ENCODE results near the gene PAGR1.
A peak's percentile ranks its signal among the peaks of the same experiment; 100 is the strongest.
"Not testable (repeated sequence)": the region's sequence is repeated elsewhere in the genome, so short reads cannot be mapped to it uniquely, and the experiment has no call there.

Gene PAGR1

GRCh38 chr16:29815793-29816693 lies at the start of gene PAGR1:
Gene PAGR1 (plus strand): TSS chr16:29816152. CDS start chr16:29816526, 374 bp downstream.
- in situ Hi-C loops (cut with HindIII; ENCODE audit: low sequenced_read_pairs): no loop called here
- H3K4me3 ChIP-seq (ENCODE audit: low read depth, low read length): peak within 1 kb of the TSS; percentile 81
- TF ChIP-seq CTCF (IDR thresholded peaks at IDR 0.05; ENCODE audit: low read depth, low read length): peak; percentile 94
- DNase-seq (ENCODE audit: low read depth, low spot score): peak; percentile 100

- no peak for TF ChIP-seq CTCF (IDR thresholded peaks at IDR 0.05; ENCODE audit: low read depth, low read length)
- no peak for DNase-seq (ENCODE audit: low read depth, low spot score)
- H3K4me3 ChIP-seq (ENCODE audit: low read depth, low read length): no peak overlapping the region
- in situ Hi-C loops (cut with HindIII; ENCODE audit: low sequenced_read_pairs): no loop called here
These were observed 49.4 kb upstream of the PAGR1 start for GRCh38 chr16:29766571-29766970.

- no peak overlapping the region for H3K4me3 ChIP-seq (ENCODE audit: low read depth, low read length)
- DNase-seq (ENCODE audit: low read depth, low spot score): no peak
- no peak for TF ChIP-seq CTCF (IDR thresholded peaks at IDR 0.05; ENCODE audit: low read depth, low read length)
- in situ Hi-C loops (cut with HindIII; ENCODE audit: low sequenced_read_pairs): no loop called here
These were observed 48.9 kb upstream of the PAGR1 start for GRCh38 chr16:29767062-29767461.

DNA sequence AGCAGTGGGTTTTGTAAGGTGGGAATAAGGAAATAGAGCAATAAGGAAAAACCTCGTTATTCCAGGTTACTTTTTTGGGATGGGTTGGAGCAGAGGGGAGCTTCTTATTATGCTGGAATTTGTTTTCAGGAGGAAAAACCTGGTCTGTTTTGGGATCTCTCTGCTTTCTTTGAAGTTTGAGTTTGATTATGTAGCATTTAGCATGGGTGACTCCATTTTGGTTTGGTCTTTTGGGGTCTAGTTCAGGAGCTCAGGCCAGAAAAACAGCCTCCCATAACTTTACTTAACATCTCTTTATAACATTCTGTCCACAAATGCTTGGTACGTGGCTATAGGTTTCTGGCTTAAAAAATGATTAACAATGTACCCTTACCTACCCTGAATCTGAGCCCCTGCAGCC lies 46.4 kb upstream of the PAGR1 start:
- no peak for DNase-seq (ENCODE audit: low read depth, low spot score)
- TF ChIP-seq CTCF (IDR thresholded peaks at IDR 0.05; ENCODE audit: low read depth, low read length): no peak
- H3K4me3 ChIP-seq (ENCODE audit: low read depth, low read length): no peak overlapping the region
- in situ Hi-C loops (cut with HindIII; ENCODE audit: low sequenced_read_pairs): no loop called here

GRCh38 chr16:29770250-29770929 lies 45.6 kb upstream of the PAGR1 start:
- in situ Hi-C loops (cut with HindIII; ENCODE audit: low sequenced_read_pairs): no loop called here
- no peak overlapping the region for H3K4me3 ChIP-seq (ENCODE audit: low read depth, low read length)
- no peak for DNase-seq (ENCODE audit: low read depth, low spot score)
- no peak for TF ChIP-seq CTCF (IDR thresholded peaks at IDR 0.05; ENCODE audit: low read depth, low read length)

- DNase-seq (ENCODE audit: low read depth, low spot score); H3K4me3 ChIP-seq (ENCODE audit: low read depth, low read length); in situ Hi-C loops (cut with HindIII; ENCODE audit: low sequenced_read_pairs): not testable (repeated sequence)
These were observed 43.6 kb upstream of the PAGR1 start for GRCh38 chr16:29772330-29772729.

- no peak for DNase-seq (ENCODE audit: low read depth, low spot score)
- in situ Hi-C loops (cut with HindIII; ENCODE audit: low sequenced_read_pairs): no loop called here
- H3K4me3 ChIP-seq (ENCODE audit: low read depth, low read length): no peak overlapping the region
- no peak for TF ChIP-seq CTCF (IDR thresholded peaks at IDR 0.05; ENCODE audit: low read depth, low read length)
These were observed 41.2 kb upstream of the PAGR1 start for GRCh38 chr16:29774730-29775129.
